Body of pancreas (tissue), 4 donors: Measurements from ENCODE around the gene THSD4. TPM values are rescaled to one million over a fixed set of nuclear protein-coding genes. Genes with fewer than 3 reads are reported as not detected.
A peak's percentile ranks its signal among the peaks of the same experiment; 100 is the strongest.

Experiments used
- ATAC-seq: fragments of 150-250 bp; one replicate; pipeline ENCODE4 v1.9.1; 2016
- DNase-seq, 4 donors: peaks; one replicate each; pipeline ENCODE4 v3.0.0-alpha.2; 2019
- H3K27ac ChIP-seq, 4 donors: fragments of 200-600 bp; sonication (generic); 1 replicate in 3 of 4; 2 replicates in 1 of 4; pipeline versions ENCODE4 v1.5.1 to v1.6.1; 2016 to 2019; ENCODE audit warnings: mild to moderate bottlenecking in 1 of 4, mixed read lengths in 1 of 4, moderate library complexity in 1 of 4
- H3K27me3 ChIP-seq, 2 donors: fragments of 200-600 bp; sonication (generic); one replicate each; pipeline ENCODE4 v1.6.0; 2016; ENCODE audit warnings: mild to moderate bottlenecking in 1 of 2
- H3K36me3 ChIP-seq, 2 donors: fragments of 200-600 bp; sonication (generic); replicated peaks in 1 of 2; 2 replicates each; pipeline ENCODE4 v1.5.1; 2016; ENCODE audit warnings: low read depth in 2 of 2; ENCODE audit not compliant: insufficient read depth in 1 of 2
- H3K4me1 ChIP-seq: fragments of 200-600 bp; sonication (generic); one replicate; pipeline ENCODE4 v1.6.0; 2016
- H3K4me3 ChIP-seq, 2 donors: fragments of 200-600 bp; sonication (generic); 1 replicate in 1 of 2; 2 replicates in 1 of 2; pipeline ENCODE4 v1.5.1; 2016 to 2019
- H3K9me3 ChIP-seq, 3 donors: fragments of 200-600 bp; sonication (generic); 1 replicate in 2 of 3; 2 replicates in 1 of 3; pipeline ENCODE4 v1.5.1; 2016
- POLR2A ChIP-seq, 3 donors: fragments of 450-650 bp; IDR thresholded peaks; one replicate each; pipeline ENCODE4 v1.6.1; 2016; ENCODE audit warnings: antibody characterized with exemption in 3 of 3, mild to moderate bottlenecking in 2 of 3
- WGBS, 2 donors: methylation state at CpG; one replicate each; pipeline ENCODE4 v1.1.5; 2017; 5-methylcytosine and 5-hydroxymethylcytosine counted together
- intact Hi-C: fragments of 100-400 bp; cut with DNase I; formaldehyde crosslinking; loops from one replicate; pipeline ENCODE4 v1.15.1; 2023
- total RNA-seq, 2 donors: library from RNA; depleted of rRNA; stranded (reverse); fragments of >200 nt; gene quantifications; one replicate each; pipeline ENCODE4 v1.1.0, GENCODE V29; 2016
- TF ChIP-seq, protein P1 (sequence below), 7 experiments: fragments of 450-650 bp in 4 of 7; fragments of 200-600 bp in 3 of 7; sonication (generic) in 3 of 7; IDR thresholded peaks; one replicate each; pipeline ENCODE4 v1.5.1; 2016 to 2019; ENCODE audit warnings: antibody characterized with exemption in 7 of 7

THSD4 gene
- total RNA-seq, 2 donors from 2014 or later = 12.9 to 16.1 TPM

DNA sequence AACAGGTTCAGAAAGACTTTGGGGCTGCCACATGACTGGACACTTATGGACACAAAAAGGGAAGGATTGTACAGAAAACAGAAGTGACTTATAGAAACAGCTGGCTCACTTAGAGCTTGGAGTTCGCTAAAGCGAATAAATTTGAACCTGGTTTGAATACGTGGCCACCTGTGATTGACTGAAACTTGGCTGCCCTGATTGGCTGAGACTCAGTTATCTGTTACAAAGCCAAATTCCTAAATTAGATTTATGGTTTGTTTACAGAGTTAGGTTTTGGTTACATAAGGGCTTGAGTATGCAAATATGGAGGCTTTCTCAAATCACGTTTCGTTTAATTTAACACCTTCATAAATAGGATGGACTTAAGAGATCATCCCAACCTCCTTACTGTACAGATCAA lies 270.2 kb downstream of the THSD4 start:
- Histone ChIP-seq H3K36me3 (no peaks in the 10 kb centered on the region), H3K9me3 (no peaks in the 10 kb centered on the region), H3K27ac (peak overlapping the region in 2 of 4 donors; percentile 32 to 51), H3K4me3 (no peak overlapping the region), H3K27me3 (no peaks in the 10 kb centered on the region), H3K4me1 (peaks cover 19% of the 10 kb centered on the region)
- 15 to 19% methylated on average over 4 of the region's 5 CpGs for WGBS, 2 donors
- TF ChIP-seq POLR2A (IDR thresholded peaks at IDR 0.05) = no peak
- ATAC-seq (peak; percentile 69), DNase-seq (peak in 2 of 4 donors; percentile 15 to 28)
- intact Hi-C loops = loop anchor here (10.0 kb wide), 1 partner anchor 59 kb away; no protein-coding TSS in a partner anchor

DNA sequence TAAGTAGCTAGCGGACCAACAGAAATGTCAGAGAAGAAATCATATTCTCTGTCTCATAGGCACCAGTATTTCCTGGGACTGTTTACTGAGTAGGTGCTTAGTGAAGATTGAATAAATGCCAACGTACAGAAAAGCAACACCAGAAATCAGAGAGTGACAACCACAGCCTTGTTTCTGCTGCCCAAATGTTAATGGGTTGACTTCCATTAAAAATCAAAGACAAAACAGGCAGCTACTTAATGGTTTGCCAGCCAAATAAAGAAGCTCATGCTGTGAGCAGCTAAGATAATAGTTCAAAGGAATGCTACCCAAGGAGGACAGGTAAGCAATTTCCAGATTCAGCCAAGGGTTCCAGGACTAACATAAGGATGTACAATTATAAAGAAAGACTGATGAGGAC lies 270.7 kb downstream of the THSD4 start:
- H3K4me1 ChIP-seq = peaks cover 22% of the 10 kb centered on the region
- TF ChIP-seq, protein P1, sequence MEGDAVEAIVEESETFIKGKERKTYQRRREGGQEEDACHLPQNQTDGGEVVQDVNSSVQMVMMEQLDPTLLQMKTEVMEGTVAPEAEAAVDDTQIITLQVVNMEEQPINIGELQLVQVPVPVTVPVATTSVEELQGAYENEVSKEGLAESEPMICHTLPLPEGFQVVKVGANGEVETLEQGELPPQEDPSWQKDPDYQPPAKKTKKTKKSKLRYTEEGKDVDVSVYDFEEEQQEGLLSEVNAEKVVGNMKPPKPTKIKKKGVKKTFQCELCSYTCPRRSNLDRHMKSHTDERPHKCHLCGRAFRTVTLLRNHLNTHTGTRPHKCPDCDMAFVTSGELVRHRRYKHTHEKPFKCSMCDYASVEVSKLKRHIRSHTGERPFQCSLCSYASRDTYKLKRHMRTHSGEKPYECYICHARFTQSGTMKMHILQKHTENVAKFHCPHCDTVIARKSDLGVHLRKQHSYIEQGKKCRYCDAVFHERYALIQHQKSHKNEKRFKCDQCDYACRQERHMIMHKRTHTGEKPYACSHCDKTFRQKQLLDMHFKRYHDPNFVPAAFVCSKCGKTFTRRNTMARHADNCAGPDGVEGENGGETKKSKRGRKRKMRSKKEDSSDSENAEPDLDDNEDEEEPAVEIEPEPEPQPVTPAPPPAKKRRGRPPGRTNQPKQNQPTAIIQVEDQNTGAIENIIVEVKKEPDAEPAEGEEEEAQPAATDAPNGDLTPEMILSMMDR (IDR thresholded peaks at IDR 0.05) = no peak
- TF ChIP-seq POLR2A (IDR thresholded peaks at IDR 0.05) = no peak
- H3K4me3 ChIP-seq = no peak overlapping the region
- intact Hi-C loops = loop anchor here (10.0 kb wide), 1 partner anchor 59 kb away; no protein-coding TSS in a partner anchor
- no peaks in the 10 kb centered on the region for H3K36me3 ChIP-seq
- peak overlapping the region in 2 of 4 donors; percentile 22 to 51 for H3K27ac ChIP-seq
- H3K27me3 ChIP-seq = no peaks in the 10 kb centered on the region
- ATAC-seq (no peak), DNase-seq (no peak)
- no peaks in the 10 kb centered on the region for H3K9me3 ChIP-seq
- WGBS, 2 donors = 51 to 61% methylated on average over 2 of the region's 2 CpGs

DNA sequence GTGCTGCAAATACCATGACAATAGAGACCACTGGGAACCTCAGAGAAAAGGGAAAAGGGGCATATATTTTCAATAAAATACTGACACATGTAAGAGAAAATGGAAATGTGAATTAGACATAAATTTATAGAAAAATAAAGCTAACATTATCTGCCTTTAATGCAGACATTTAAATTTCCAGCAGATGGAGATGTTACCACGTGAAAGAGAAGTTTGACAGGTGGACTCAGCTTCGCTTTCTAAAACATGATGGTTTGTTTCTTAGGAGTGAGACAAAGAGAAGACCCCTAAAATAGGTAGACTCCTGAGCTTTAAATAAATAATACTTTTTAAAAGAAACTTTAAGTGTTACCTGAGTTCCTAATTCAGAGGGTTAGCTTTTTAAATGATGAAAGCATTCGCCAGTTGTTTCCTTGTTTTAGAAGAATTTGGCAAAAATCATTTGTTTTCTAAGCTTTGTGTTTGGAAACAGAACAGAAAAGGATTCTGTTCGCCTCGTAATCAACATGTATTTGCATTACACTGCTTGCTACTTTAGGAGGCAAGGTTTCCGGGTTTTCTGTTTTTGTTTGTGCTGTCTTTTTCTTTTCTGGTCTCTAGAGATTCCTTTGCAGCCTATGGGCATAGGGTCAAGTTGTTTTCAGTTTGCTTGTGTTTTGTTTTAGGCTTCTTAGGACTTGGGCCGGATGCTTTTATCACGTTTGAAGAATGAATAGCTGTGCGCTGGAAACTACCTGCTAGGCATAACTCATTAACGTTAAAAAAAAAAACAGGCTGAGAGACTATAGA lies 271.4 kb downstream of the THSD4 start:
- TF ChIP-seq POLR2A (IDR thresholded peaks at IDR 0.05) = no peak
- TF ChIP-seq, protein P1 (IDR thresholded peaks at IDR 0.05) = peak in 6 of 7 experiments; percentile 35 to 69 (median 56)
- no peak for ATAC-seq
- Histone ChIP-seq H3K27me3 (no peaks in the 10 kb centered on the region), H3K4me3 (no peak overlapping the region), H3K4me1 (peaks cover 28% of the 10 kb centered on the region), H3K9me3 (no peaks in the 10 kb centered on the region), H3K36me3 (no peaks in the 10 kb centered on the region), H3K27ac (peak overlapping the region in 1 of 4 donors; percentile 22)
- intact Hi-C loops = loop anchor here (10.0 kb wide), 1 partner anchor 58 kb away; no protein-coding TSS in a partner anchor
- WGBS, 2 donors = 25 to 40% methylated on average over 10 of the region's 10 CpGs
- peak in 1 of 4 donors; percentile 9 for DNase-seq

DNA sequence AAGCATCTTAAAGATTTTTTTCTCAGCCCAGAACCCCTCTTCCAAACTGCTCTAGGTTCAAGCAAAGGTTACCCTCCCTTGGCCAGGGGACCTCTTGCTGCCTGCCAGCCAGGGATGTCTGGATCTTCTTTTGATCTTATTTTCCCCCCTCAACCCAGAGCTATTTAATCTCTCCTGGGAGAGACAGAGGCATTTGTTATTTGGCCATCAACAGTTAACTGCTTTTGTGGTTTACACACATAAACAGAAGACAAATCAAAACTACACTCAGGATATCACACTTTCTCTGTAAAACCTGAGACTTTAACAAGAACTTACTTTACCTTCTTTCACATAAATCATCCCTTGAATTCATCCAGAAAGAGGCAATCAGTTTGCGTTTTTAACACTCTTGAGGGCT lies 272.5 kb downstream of the THSD4 start:
- intact Hi-C loops = loop anchor here (10.0 kb wide), 1 partner anchor 57 kb away; no protein-coding TSS in a partner anchor
- Histone ChIP-seq H3K27me3 (no peaks in the 10 kb centered on the region), H3K4me3 (no peak overlapping the region), H3K4me1 (peaks cover 40% of the 10 kb centered on the region), H3K36me3 (no peaks in the 10 kb centered on the region), H3K9me3 (no peaks in the 10 kb centered on the region), H3K27ac (no peak overlapping the region)
- DNase-seq = no peak
- WGBS, 2 donors = 76 to 77% methylated on average over 1 of the region's 1 CpG
- no peak for TF ChIP-seq POLR2A (IDR thresholded peaks at IDR 0.05)
- TF ChIP-seq, protein P1 (IDR thresholded peaks at IDR 0.05) = no peak
- ATAC-seq = no peak

GRCh38 chr15:71390096-71390495 lies 274.8 kb downstream of the THSD4 start:
- H3K9me3 ChIP-seq = no peaks in the 10 kb centered on the region
- no peak overlapping the region for H3K4me3 ChIP-seq
- H3K27ac ChIP-seq = no peak overlapping the region
- DNase-seq (no peak), ATAC-seq (no peak)
- TF ChIP-seq, protein P1 (IDR thresholded peaks at IDR 0.05) = no peak
- no peak for TF ChIP-seq POLR2A (IDR thresholded peaks at IDR 0.05)
- intact Hi-C loops = no loop called here
- WGBS, 2 donors = 53 to 58% methylated on average over 2 of the region's 2 CpGs
- no peaks in the 10 kb centered on the region for H3K36me3 ChIP-seq
- H3K4me1 ChIP-seq = peaks cover 36% of the 10 kb centered on the region
- no peaks in the 10 kb centered on the region for H3K27me3 ChIP-seq
